Bone marrow (tissue), 2 donors: ENCODE measurements around the gene CIPC.

Experiments used
- DNase-seq, 2 donors: peaks; one replicate each; lab custom pipeline; 2025; lab: John Stamatoyannopoulos, UW

Gene CIPC

GRCh38 chr14:77103951-77104350 lies 5.9 kb downstream of the CIPC start:
- DNase-seq: no peak

- no peak for DNase-seq
Measured at GRCh38 chr14:77104393-77104792, 6.3 kb downstream of the CIPC start.

GRCh38 chr14:77105145-77105939 lies 7.3 kb downstream of the CIPC start:
- DNase-seq: no peak

- no peak for DNase-seq
Measured at GRCh38 chr14:77106666-77107065, 8.6 kb downstream of the CIPC start.

- no peak for DNase-seq
Measured at GRCh38 chr14:77107228-77107627, 9.2 kb downstream of the CIPC start.

GRCh38 chr14:77108753-77109152 lies 10.7 kb downstream of the CIPC start:
- DNase-seq: no peak

- no peak for DNase-seq
Measured at GRCh38 chr14:77109656-77110055, 11.6 kb downstream of the CIPC start.

- no peak for DNase-seq
Measured at GRCh38 chr14:77110286-77110685, 12.2 kb downstream of the CIPC start.

GRCh38 chr14:77111021-77111420 lies 13.0 kb downstream of the CIPC start:
- DNase-seq: no peak

- no peak for DNase-seq
Measured at GRCh38 chr14:77113644-77114043, 15.6 kb downstream of the CIPC start.

GRCh38 chr14:77114609-77115008 lies 16.6 kb downstream of the CIPC start:
- DNase-seq: no peak

- no peak for DNase-seq
Measured at GRCh38 chr14:77116172-77116817, 18.2 kb downstream of the CIPC start.

GRCh38 chr14:77119851-77120250 lies 21.8 kb downstream of the CIPC start:
- no peak for DNase-seq

GRCh38 chr14:77120771-77121743 lies 23.0 kb downstream of the CIPC start:
- DNase-seq: peak in 1 of 2 donors; percentile 43

- DNase-seq: no peak
Measured at GRCh38 chr14:77122526-77123125, 24.6 kb downstream of the CIPC start.

- no peak for DNase-seq
Measured at GRCh38 chr14:77123381-77124325, 25.6 kb downstream of the CIPC start.

- peak in 1 of 2 donors; percentile 11 for DNase-seq
Measured at GRCh38 chr14:77124345-77125280, 26.6 kb downstream of the CIPC start.

GRCh38 chr14:77125281-77125801 lies 27.3 kb downstream of the CIPC start:
- no peak for DNase-seq

GRCh38 chr14:77125823-77126325 lies 27.8 kb downstream of the CIPC start:
- no peak for DNase-seq
